ENCODE data around the gene LYZL6.

DNA sequence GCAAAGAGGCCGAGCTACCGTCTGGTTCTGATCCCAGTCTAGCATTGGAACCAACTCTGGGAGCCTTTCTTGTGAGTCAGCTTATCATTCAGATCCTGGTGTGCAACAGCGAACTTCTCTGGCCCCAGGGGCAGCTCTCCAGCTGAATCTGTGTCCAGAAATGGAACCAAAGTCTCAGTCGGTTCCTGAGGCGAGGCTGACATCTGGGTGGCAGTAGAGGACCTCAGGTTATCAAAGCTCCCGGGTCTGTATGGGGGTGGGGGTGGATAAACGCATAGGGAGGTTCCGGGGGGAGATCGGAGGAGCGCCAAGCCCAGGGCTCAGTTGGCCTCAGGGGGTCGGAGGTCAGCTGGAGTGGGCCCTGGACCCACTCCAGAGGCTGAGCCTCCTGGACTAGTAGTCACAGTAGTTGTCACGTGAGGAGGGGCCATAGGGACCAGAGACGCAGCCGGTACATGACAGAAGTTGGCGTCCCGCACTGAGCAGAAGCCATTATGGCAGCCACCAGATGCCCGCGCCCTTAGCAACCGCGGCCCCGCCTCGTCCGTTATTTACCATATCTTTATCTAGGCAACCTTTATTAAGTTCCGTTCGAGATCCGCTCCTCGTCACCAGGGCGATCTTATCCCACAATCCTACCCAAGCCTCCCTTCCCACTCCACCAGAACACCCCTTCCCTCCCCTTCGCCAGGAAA is 25.8 kb downstream of the LYZL6 start:
- TF ChIP-seq, protein P1, sequence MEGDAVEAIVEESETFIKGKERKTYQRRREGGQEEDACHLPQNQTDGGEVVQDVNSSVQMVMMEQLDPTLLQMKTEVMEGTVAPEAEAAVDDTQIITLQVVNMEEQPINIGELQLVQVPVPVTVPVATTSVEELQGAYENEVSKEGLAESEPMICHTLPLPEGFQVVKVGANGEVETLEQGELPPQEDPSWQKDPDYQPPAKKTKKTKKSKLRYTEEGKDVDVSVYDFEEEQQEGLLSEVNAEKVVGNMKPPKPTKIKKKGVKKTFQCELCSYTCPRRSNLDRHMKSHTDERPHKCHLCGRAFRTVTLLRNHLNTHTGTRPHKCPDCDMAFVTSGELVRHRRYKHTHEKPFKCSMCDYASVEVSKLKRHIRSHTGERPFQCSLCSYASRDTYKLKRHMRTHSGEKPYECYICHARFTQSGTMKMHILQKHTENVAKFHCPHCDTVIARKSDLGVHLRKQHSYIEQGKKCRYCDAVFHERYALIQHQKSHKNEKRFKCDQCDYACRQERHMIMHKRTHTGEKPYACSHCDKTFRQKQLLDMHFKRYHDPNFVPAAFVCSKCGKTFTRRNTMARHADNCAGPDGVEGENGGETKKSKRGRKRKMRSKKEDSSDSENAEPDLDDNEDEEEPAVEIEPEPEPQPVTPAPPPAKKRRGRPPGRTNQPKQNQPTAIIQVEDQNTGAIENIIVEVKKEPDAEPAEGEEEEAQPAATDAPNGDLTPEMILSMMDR (IDR thresholded peaks at IDR 0.05; ENCODE audit: low read depth, low read length, poor library complexity, severe bottlenecking) = no peak
- no peak for TF ChIP-seq EZH2phosphoT487 (IDR thresholded peaks at IDR 0.05; ENCODE audit: borderline replicate concordance, low read length)

All from DOHH2 (cell line).